ENCODE data around the gene SCFD2.
"Not testable (repeated sequence)": the region's sequence is repeated elsewhere in the genome, so short reads cannot be mapped to it uniquely, and the experiment has no call there.

SCFD2 gene

DNA sequence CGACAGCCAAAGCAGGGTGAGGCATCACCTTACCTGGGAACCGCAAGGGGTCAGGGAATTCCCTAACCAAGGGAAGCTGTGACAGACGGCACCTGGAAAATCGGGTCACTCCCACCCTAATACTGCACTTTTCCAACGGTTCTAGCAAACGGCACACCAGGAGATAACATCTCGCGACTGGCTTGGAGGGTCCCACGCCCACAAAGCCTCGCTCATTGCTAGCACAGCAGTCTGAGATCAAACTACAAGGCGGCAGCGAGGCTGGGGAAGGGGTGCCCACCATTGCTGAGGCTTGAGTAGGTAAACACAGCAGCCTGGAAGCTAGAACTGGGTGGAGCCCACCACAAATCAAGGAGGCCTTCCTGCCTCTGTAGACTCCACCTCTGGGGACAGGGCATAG lies 25.7 kb downstream of the SCFD2 start:
- not testable (repeated sequence) for DNase-seq

- DNase-seq, result not testable (repeated sequence)
These were observed 30.9 kb downstream of the SCFD2 start for GRCh38 chr4:53334916-53335315.

DNA sequence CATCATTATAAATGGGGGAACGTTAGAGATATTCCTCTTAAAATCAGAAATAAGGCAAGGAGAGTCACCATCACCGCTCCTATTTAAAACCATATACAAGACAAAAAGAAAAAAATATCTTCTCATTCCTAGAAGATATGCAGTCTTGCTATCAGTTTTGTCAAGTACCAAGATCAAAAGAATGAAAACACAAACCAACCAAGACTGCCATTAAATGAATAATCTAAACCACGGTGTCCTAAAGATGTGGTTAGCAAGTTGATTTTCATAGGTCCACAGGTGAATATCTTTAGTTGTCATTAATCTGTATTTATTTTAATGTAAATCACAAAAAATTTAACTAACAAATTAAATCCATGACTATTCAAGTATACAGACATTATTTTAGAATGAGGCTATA lies 39.3 kb downstream of the SCFD2 start:
- DNase-seq, result no peak

DNA sequence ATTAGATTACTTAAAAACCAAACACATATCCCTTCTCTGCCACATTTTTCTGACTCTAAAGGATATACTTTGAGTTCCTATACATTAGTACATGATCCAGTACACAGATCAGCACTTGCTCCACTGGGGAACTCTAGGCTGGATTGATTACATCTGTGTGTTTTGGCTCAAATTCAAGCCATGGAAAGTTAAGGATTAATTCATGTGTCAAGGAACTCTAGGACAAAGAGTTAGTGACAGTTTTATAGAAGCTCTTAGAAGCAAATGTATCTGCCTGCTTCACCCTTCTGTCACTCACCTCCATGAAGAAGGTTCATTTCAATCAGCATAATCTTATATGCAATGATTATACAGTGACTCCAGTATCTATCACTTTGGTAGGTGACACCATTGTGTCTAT lies 43.2 kb downstream of the SCFD2 start:
- DNase-seq, result no peak

DNA sequence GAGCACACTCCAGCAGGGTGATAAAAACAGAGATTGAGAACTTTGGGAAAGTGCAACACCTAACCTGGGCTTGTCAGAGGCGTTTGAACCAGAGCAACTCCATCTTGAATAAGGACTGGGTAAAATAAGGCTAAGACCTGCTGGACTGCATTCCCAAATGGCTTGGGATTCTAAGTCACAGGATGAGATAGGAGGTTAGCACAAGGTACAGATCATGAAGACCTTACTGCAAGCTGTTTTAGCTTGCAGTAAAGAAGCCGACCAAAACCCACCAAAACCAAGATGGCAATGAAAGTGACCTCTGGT lies 43.9 kb downstream of the SCFD2 start:
- no peak for DNase-seq

GRCh38 chr4:53321151-53321983 lies 44.5 kb downstream of the SCFD2 start:
- no peak for DNase-seq

GRCh38 chr4:53315300-53315699 lies 50.6 kb downstream of the SCFD2 start:
- DNase-seq, result no peak

DNA sequence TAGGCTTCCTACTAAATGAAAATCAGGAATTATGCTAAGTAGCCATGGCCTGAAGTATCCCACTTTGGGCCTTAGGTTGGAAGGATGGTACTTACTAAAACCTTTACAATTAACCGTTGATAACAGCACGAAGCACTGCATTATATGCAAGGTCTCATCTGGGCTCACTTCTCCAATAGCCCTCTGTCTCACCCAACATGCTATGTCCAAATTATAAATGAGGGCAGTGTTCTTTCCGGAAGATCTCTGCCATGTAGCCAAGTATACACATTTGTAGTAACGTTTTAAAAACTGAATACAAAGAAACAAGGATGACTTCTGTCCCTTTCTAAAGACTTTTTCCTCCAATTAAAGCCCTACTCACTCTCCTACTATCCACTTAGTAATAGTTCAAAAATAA lies 51.6 kb downstream of the SCFD2 start:
- DNase-seq, result no peak

- no peak for DNase-seq
These were observed 52.4 kb downstream of the SCFD2 start for GRCh38 chr4:53313510-53313909.

- no peak for DNase-seq
These were observed 56.4 kb downstream of the SCFD2 start for GRCh38 chr4:53309321-53310040.

- no peak for DNase-seq
These were observed 57.8 kb downstream of the SCFD2 start for GRCh38 chr4:53307819-53308780.

DNA sequence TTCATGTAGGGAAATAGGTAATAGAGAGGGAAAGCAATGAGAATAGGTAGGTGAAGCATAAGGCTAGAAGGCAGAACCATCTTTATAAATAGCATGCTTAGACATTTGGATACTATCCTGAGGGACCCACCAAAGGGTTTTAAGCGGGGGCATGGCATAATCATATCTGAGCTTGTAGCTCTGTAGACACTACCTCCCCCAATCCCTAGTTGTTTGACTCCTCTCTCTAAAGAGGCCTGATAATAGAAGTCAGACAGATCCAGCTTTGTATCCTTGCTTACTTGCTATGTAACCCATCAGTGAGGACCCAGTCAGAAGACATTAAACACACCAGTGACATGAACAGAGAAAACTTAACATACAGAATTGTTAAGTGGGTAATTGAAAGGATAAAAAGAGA lies 58.7 kb downstream of the SCFD2 start:
- no peak for DNase-seq

DNA sequence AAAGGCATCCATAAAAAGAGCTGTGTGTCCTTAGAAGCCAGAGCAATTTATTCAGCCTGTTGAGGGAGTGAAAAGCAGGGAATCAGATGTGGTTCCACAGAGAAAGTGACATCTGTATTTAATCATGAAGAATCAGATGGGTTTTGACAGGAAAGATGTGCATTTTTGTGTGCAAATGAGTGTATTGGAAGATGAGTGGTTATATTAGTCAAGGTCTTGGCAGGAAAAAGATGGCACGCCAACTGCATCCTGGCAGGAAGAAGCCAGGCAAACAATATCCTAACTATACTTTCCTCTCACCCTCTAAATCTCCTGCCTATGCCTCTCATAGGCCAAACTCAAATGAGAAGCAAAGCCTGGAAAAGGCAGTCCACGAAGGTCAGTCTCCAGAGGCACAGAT lies 59.1 kb downstream of the SCFD2 start:
- no peak for DNase-seq

- not testable (repeated sequence) for DNase-seq
These were observed 73.7 kb downstream of the SCFD2 start for GRCh38 chr4:53292209-53292608.

- no peak for DNase-seq
These were observed 84.4 kb downstream of the SCFD2 start for GRCh38 chr4:53281438-53281837.

- no peak for DNase-seq
These were observed 85.0 kb downstream of the SCFD2 start for GRCh38 chr4:53280846-53281245.

DNA sequence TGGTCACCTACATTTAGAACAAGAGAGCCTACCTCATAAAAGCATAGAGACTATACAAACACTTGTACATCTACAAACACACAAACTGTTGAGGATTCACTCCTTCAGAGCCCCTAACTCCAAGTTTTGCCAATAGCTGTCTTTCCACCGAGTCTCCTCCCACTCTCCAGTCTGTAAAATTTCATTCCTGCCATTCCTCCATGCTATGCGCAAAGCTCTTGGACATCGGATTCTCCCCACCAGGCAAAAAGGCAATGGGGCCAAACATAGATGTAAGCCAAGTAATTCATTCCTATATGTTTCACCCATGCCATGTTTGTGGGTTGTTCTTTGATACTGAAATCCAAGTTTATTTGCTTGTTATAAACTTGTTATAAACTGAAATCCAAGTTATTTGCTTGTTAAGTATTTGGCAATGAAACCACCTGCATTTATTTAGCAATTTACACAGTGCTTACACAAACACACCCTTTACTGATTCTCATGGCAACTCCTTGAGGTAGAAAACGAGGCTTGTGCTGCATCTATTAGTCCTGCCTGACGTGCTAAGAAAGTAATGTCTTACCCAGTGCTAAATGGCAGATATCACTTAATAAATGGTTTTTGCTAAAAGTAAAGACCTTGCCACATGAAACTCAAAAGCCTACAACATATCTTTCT lies 91.1 kb downstream of the SCFD2 start:
- DNase-seq, result no peak

GRCh38 chr4:53273726-53274125 lies 92.1 kb downstream of the SCFD2 start:
- no peak for DNase-seq

DNA sequence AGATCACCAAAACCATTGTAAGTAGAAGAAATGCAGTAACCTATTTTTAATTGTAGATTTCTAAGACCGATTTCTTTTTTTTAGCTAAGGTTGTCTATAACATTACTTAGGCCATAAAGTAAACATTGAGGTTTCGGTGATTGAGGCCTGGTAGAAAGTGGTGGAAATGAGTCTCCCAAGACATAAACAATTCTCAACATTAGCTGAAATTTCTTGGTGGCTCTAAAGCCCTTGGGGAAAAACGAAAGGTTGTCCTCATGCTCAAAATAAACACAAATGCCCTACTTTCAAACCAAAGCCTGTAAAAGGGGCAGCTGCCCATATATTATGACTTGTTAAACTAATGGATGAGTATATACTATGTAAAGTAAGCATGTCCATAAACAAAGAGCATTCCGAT lies 98.8 kb downstream of the SCFD2 start:
- DNase-seq, result no peak

- not testable (repeated sequence) for DNase-seq
These were observed 109.9 kb downstream of the SCFD2 start for GRCh38 chr4:53255986-53256385.

- DNase-seq, result no peak
These were observed 125.3 kb downstream of the SCFD2 start for GRCh38 chr4:53240573-53240972.

DNA sequence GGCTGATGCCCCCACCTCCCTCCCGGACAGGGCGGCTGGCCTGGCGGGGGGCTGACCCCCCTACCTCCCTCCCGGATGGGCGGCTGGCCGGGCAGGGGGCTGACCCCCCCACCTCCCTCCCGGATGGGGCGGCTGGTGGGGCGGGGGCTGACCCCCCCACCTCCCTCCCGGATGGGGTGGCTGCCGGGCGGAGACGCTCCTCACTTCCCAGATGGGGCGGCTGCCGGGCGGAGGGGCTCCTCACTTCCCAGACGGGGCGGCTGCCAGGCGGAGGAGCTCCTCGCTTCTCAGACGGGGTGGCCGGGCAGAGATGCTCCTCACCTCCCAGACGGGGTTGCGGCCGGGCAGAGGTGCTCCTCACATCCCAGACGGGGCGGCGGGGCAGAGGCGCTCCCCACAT lies 127.5 kb downstream of the SCFD2 start:
- DNase-seq, result not testable (repeated sequence)

DNA sequence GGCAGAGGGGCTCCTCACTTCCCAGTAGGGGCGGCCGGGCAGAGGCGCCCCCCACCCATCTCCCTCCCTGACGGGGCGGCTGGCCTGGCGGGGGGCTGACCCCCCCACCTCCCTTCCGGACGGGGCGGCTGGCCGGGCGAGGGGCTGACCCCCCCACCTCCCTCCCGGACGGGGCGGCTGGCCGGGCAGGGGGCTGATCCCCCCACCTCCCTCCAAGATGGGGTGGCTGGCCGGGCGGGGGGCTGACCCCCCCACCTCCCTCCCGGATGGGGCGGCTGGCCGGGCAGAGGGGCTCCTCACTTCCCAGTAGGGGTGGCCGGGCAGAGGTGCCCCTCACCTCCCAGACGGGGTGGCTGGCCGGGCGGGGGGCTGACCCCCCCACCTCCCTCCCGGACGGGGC lies 128.1 kb downstream of the SCFD2 start:
- DNase-seq, result not testable (repeated sequence)
